HG02678 (cell line): Measurements from ENCODE around the gene EWSR1.

ENCODE experiments used
- ATAC-seq: cut with Tn5 transposase; IDR thresholded peaks from one replicate; pipeline ENCODE4 v1.9.1; 2021; ENCODE audit warnings: mild to moderate bottlenecking, moderate library complexity; ENCODE audit not compliant: unreplicated experiment

The EWSR1 gene

GRCh38 chr22:29302402-29302680 is 34.3 kb downstream of the EWSR1 start:
- no peak for ATAC-seq

GRCh38 chr22:29302681-29303465 is 34.8 kb downstream of the EWSR1 start:
- no peak for ATAC-seq

DNA sequence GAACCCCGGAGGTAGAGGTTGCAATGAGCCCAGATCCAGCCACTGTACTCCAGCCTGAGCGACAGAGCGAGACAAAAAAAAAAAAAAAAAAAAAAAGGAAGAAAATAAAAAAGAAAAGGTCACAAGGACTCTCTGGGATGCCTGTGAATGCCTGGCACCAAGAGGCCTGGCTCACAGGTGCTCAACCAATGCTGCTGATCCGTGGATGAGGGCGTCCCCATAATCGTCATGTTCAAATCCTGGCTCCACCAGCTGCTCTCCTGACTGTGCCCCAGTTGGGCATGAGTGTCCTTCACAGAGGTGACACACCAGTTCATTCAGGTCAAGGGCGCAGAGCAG is 37.7 kb downstream of the EWSR1 start:
- ATAC-seq = no peak

DNA sequence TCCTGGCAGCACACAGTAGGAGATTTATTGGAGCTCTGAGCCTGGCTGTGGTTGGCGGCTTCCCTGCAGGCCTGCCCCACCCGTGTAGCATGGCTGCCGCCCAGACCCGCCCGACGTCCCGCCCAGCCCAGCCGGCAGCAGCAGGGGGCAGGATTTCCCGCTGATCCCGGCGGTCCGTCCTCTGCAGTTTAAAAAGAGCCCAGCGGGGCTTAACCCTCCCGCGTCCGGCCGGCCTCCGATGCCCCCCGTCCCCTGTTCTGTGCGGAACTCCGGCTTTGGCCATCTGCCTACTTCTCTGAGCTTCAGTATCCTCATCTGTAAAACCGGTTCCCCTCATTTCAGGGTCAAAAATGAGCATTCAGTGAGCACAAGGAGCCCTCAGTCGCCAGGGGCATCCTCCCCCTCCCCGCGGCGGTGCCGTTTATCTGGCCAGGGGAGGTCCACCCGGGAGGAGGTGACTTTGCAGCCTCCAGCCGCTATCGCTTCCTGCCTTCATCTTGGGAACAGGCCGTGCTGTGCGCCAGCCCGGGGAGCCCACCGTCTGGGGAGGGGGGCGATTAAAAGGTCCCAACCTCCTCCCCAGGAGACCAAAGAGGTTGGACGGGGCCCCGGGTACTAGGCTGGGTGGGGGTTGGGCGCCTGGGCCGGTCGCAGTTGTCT is 38.2 kb downstream of the EWSR1 start, which contains the start of gene GAS2L1:
GAS2L1 (plus strand) TSS at position 476 of the 660 bp plus-strand sequence. CDS start 1,456 bp downstream, outside the sequence.
- no peak for ATAC-seq

DNA sequence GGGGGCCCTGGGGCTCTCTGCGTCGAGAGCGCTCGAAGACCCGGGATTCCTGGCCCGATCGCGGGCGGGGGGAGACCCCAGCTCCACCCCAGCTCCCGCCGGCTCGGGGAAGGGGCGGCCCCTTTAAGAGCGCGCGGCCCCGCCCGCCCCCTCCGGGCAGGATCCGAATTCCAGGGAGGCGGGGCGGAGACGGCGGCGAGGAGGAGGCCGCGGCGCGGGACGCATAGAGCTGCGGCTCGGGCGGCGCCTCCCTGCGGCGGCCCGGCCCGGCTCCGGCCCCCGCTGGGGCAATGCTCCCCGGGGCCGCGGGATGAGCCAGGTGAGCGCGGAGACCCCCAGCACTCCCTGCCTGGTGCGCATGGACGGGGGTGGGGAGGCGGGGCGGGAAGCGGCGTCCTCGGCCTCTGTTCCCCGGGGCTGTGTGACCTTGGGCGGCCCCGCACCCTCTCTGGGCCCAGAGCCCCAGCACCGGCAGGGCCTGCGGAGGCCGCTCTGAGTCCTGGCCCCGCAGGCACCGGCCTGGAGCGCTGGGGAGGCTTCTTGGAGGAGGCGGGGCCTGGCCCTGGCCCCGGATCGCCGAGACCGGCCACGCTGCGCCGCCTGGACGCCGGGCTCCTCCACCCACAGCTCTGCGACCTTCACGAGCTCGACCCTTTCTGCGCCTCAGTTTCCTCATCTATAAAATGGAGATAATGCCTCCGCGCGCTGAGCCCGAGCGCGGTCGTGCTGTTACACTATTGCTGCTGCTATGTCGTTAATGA is 38.9 kb downstream of the EWSR1 start:
- no peak for ATAC-seq

DNA sequence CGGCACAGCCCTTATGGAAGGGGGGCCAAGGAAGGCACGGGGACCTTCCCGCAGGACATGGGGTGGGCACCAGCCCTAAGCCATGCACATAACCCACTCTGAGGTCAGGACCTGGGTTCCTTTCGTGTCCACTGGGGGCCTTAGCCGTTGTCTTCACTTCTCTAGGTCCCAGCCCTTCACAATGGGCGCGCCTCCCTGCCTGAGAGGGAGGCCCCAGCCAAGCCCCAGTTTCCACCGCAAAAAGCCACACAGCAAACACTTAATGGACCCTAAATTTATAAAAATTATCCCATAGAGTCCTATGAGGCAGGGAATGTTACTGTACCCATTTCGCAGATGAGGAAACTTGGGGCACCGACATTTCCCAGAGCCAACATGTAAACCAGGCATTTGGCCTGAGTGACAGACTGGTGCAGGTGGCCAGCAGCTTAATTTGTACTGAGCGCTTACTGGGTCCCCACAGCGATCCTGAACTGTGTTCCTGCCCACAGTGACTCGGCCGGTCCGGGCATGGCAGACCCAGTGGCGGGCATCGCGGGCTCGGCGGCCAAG is 39.6 kb downstream of the EWSR1 start:
- no peak for ATAC-seq

GRCh38 chr22:29308148-29308790 is 40.2 kb downstream of the EWSR1 start:
- ATAC-seq = no peak

GRCh38 chr22:29308791-29309262 is 40.8 kb downstream of the EWSR1 start:
- ATAC-seq = no peak

GRCh38 chr22:29309332-29310064 is 41.4 kb downstream of the EWSR1 start:
- no peak for ATAC-seq

DNA sequence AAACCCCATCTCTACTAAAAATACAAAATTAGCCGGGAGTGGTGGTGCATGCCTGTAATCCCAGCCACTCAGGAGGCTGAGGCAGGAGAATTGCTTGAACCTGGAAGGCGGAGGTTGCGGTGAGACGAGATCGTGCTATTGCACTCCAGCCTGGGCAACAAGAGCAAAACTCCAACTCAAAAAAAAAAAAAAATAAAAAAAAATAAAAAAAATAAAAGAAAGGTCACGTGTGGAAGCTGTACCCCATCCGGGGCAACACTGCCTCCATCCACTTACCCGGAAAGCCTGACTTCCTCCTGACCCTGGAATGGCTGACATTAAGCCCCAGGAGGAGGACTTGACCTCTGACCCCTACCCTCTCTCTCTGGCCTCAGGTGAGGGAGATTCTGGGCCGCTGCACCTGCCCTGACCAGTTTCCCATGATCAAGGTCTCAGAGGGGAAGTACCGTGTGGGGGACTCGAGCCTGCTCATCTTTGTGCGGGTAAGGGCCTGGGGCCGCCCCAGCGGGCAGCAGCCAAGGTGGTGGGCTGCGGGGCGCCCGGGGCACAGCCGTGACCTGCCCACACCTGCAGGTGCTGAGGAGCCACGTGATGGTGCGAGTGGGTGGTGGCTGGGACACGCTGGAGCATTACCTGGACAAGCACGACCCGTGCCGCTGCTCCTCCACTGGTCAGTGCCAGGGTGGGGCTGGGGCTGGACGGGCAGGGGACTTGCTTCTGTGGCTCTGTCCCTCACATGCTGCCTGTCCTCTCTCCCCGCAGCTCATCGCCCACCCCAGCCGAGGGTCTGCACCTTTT is 42.2 kb downstream of the EWSR1 start:
- ATAC-seq = no peak

- no peak for ATAC-seq
These were observed 42.8 kb downstream of the EWSR1 start for GRCh38 chr22:29310863-29311339.

GRCh38 chr22:29311464-29312217 is 43.6 kb downstream of the EWSR1 start:
- ATAC-seq = no peak

DNA sequence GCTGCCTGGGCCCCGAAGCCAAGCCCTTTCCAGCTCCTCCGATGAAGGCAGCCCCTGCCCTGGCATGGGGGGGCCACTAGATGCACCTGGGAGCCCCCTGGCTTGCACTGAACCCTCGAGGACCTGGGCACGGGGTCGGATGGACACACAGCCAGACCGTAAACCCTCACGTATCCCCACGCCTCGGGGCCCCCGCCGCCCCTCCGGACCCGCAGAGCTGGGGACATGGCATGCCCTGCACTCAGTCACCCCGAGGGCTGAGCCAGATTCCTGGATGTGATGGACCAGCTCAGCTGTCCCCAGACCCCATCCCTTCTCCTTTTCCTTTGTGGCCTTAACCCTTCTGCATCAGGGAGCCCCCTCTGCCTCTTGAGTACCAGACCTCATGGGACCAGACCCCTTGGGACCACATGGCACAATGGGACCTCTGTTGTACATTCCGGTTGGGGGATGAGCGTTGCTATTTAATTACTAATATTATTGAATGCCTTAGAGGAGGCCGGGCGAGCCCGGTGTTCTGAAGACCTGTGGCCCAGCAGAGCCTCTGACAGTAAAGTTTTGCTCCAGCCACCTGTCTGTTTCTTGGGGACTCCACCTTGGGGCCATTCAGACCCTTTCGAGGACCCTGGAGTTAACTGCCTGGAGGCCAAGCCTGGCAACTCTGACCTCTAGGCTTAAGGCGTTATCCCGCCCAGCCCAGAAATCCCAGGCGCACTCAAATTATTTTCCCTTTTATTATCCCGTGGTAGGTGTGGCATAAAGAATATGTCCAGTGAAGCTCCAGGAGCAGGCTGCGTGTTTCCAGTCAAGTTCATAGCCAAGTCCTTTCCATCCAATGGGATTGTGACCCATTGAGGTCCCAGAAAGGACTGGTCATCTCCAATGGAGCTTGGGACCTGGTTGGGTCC is 44.4 kb downstream of the EWSR1 start:
- ATAC-seq = no peak

DNA sequence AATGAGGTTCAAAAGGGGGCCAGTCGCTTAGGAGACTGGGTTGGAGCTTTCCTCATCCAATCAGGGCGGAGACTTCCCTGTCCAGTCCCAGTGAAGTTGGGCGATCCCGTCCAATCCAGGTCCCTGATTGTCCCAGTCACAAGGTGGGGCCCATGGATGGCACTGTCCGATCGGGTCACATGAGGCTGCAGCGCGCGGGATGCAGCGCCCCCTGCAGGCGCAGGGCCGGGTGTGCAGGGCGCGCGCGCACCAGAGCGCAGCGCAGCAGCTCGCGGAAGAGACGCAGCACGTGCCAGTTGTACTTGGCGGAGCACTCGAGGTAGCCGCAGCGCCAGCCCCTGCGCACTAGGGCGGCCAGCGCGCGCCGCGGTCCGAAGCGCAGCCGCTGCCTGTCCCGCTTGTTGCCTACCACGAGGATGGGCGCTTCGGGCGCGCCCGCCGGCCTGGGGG is 45.1 kb downstream of the EWSR1 start:
- no peak for ATAC-seq

DNA sequence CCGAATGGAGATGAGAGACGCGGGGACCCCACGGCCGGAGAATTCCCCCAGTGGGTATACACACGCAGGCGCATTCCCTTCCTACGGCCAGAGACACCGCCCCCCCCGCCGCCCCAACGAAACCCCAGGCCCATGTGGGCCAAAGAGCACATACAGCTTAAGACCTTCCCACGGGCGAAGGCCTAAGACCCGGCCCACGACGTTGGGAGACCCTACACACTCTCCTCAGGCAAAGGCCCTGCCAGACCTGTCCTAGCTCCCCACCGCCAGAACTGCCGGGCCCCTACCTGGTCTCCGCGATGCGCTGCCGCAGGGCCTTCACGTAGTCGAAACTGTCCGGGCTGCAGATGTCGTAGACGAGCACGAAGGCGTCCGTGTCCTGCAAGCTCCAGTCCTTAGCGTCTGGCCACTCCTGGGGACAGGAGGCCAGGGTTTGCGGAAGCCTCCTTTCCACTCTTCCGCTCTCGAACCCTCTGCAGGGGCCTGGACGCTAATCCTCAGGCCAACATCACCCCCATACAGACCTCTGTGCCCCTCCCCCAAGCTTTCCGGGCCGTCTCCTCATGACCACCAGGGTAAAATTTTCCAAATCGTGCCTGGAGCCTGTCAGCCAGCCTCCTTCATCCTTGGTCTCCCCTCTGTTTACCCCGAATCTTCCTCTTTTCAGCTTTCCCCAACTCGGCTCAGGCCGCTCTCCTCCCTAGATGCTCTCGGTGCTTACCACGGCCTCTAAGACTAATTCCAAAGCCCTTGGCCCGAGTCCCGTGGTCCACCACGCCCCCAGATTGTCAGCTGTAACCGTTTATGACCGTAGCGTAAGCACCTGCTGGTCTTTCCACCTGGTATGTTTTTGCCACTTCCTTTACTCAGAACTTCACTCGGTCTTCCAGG is 45.8 kb downstream of the EWSR1 start:
- ATAC-seq = no peak

DNA sequence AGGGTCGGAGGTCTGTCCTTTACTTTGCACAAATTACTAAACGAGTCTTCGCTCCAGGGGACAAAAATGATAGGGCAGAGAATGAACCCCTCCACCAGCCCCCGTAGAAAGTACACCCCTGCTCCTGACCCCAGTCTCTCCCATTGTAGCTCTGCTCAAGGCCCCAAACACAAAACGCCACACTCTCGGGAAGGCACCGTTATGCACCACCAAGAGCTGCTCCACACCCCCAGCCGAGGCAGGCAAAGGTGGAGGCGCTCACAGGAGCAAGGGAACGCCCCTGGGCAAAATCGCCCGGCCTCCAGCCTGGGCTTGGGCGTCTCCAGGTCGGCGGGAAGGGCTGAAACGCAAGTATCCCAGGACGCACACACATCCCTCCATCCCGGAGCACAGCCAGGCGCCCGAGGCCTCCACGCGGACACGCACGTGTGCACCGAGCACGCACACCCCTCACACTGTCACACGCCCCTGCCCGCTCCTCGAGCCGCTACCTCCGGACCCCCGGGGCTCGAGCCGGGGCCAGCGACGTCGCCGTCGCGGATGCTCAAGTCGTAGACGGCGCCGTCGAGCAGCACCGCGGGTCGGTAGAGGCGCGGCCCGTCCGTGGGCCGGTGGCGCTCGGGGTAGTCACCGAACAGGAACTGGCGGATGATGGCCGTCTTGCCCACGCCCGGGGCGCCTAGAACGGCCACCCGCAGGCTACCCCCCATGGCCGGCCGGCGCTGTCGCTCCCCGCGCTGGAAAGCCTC is 46.6 kb downstream of the EWSR1 start:
- ATAC-seq = no peak
